GM18498 (cell line): ENCODE measurements around the gene KRR1.
A peak's percentile ranks its signal among the peaks of the same experiment; 100 is the strongest.

Source experiments
- ATAC-seq: cut with Tn5 transposase; IDR thresholded peaks from one replicate; pipeline ENCODE4 v1.9.1; 2021; ENCODE audit warnings: mild to moderate bottlenecking, moderate library complexity; ENCODE audit not compliant: unreplicated experiment

KRR1 gene

DNA sequence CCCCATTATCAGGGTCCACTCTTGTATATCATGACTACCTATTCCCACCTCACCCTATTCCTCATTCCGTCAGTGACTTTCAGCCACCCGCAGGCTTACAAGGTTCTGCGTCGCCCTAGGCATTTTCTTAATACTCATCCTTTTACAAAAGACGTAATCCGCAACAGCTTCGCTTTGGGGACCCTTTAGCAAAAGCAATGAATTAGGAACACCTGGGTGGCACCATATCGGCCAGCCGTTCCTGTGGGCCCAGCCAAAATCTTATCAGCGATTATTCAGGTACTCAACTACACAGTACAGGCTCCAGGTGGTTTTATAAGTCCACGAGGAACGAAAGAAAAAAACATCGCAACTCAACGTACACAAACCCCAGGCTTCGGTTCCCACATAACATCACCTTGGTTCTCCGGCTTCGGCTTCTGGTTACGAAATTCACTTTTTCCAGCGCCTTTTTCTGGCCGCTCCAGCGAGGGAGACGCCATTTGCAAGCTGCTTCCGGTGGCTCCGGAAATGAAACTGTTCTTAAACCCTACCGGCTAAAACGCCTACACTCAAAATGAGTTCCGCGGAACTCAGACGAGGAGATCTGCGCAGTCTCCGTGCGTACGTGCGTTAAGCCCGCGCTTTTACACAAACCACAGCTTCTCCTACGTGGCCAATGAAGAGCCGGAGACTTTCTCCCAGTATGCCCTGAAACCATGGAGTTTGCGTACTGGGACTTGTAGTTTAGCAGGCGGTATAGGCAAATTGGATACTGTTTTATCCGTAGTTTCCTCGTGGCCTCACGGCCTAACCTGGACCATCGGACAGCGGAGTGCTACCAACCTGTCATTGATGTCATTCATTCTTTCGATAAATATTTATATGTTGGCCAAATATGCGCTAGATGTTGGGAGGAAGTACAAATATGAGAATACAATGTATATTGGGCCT, at the start of gene KRR1:
Gene KRR1 (minus strand): TSS at position 494 of the 933 bp plus-strand sequence. CDS start 12 bp downstream, at position 482.
- ATAC-seq: peak; percentile 97

DNA sequence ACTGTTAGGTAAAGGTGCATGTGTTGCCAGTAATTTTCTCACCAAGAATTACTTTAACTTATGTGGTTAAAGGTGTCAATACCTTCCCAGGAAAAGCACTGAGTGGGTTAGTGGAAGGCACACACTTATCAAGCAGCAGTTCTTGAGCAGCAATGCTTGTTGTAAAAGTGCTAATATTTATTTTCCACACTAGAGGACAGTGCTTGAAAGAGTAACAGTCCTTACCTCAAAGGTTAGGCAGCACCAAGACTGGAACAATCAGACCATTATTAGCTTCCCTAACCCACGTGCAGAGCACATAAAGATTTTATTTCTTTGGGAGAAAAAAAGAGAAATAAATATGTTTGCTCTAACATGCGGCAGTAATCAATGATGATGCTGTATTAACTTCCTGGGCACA, 48.8 kb upstream of the KRR1 start:
- peak; percentile 48 for ATAC-seq

DNA sequence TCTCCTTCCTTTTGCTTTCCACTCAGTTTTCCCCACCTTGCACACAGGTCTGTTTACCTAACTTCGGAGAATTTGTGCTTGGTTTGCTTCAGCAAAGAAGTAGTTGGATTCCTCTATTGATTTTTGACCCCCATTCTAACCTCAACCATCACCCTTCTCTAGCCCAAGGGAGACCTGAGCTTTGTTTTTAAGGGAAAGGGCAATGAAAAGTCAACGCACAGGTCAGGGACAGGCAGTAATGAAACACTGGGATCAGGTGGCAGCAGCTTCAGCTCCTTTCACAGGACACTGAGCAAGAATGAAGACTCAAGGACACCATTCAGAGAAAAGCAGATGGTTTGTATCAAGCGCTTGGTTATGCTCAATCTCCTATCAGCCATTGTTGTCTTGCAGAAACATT, 46.9 kb upstream of the KRR1 start:
- no peak for ATAC-seq

DNA sequence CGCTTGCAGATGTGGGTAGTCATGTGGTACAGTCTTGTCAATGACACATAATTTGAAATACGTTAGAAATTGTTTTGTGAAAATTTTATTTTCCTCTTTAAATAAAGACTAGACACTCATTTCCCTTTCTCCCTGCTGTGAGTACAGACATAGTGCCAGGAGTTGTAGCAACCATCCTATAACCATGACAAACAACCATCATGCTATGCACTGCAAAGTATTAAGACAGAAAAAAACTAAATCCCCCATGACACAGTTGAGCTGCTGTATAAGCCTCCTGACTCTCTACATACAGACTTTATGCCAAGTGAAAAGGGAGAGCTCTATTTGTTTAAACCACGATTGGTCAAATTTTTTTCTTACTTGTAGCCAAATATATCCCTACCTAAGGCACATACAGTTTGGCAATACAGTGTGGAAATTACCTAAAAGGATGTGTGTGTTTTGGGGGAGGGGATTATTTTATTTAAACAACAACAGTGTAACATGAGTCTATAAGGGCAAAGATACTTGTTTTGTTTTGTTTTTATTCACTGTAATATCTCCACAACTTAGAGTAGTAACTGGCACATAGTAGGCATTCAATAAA, 45.0 kb upstream of the KRR1 start:
- ATAC-seq: no peak

DNA sequence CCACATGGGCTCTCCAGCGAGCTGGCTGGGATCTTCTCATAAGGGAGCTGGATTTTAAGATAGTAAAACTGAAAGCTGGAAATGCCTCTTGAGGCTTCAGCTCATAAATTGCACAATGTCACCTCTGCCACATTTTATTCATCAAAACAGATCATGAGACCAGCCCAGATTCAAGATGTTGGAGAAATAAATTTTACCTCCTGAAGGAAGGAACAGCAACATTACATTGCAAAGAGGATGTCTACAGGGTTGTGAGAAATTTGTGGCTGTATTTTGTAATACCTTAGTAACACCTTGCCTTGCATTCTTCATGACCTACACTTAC, 43.1 kb upstream of the KRR1 start:
- no peak for ATAC-seq

DNA sequence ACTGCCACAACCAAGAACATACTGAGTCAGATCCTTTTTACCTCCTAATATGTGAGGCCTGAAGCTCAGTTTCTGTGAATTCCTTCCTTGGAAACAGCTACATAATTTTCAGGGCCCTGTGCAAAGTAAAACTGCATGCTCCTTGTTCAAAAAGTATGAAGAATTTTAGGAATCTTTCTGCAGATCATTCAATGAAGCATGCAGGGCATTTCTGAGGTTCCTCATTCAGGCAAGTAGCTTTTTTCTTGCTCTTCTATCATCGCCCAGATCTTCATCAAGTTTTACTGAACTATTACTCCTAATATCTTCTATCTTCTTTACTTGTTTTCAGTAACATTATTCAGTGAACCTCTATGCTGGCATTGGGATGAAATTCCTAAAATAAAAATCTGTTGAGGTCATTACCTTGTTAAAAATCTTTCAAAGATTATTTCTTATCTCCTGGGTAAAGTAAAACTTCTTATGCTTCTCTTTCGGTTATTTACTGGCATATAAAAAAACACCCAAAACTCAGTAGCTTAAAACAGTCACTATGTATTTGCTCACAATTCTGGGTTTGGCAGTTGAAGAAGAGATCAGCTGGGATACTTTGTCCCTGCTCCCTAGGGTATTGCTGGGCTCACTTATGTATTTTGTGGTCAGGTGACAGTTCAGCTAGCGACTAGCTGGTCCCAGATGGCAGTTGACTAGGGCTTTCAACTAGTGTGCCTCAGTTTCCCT, 42.6 kb upstream of the KRR1 start:
- ATAC-seq: no peak

DNA sequence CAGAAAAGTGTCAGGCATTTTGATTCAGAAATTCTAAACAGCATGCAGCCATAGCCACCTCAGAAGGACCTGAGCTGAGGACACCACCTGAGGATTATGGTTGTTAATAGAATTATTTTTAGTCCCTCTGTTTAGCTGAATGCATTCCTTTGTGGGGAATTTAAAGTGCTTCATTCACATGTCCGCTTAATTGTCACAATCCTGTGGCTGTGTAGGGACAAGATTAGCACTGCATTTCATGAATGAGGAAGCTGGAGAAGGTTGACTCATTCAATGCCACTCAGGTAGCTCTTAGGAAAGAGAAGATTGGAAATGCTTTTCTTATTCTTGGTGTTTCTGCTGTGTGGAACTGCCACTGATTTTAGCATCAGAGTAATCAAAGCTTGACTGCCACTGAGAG, 42.0 kb upstream of the KRR1 start:
- no peak for ATAC-seq

DNA sequence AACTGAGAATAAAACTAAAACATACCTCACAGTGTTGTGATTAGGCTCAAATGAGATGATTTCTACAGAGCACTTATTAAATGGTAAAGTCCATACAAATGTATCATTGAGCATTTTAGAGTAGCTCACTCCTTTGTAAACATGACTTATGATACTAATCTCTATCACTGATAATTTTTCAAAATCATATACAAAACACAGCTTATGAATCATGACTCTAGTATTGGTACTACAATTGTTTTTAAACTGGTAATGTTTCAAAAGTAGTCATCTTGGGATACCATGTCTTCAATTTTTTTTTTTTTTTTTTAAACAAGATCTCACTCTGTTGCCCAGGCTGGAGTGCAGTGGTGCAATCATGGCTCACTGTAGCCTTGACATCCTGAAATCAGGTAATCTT, 40.1 kb upstream of the KRR1 start:
- ATAC-seq: no peak

DNA sequence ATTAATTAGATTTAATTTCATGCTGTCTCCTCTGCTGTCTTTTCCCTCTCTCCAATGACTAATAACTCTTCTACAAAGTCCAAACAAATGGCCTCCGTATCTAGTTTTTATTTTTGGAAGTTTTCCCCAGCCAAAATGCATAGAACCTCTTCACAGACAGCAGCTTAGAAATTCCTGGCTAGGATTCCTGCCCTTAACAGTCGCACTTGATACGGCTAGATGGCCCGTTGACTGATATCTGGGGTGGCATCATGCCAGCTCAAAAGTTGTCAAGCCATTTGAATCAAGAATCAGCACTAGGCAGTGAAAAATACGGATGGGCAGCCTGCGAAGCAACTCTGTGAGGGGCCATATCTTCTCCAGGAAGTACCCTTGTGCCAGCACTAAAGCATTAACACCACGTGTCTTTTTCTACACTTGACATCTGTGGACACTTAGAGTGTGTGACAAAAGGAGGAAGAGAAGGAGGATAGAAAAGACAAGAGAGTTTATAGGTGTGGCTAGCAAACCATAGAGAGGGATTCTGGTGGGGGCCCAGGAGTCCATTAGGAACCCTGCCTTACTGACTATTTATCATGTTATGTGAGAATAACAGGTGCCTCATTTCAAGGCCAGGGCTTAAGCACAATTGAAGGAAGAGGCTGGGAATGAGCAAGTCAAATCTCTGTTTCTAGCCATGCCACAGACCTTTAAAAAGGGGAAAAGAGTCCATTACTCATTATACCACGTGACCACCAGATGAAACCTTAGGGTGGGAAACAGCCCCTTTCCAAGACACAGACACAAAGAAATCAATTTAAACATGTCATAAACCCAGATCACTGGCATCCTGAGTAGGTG, 39.2 kb upstream of the KRR1 start:
- ATAC-seq: no peak

DNA sequence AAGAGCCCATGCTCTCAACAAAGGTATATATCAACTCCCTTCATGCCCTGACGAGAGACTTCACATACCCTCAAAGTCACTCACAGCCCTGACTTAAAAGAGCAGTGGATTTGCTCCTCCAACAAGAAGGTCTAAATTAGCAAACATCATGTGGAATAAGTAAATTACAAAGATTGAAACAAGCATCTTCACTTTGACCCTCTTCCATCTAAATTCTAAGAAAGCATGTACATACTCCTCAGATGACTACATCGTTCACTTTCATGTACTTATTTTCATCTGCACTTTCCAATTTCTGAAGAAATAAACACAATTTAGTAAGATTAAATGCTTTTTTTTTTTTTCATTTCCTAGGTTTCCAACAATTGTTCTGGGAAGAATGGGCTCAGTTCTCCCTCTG, 38.6 kb upstream of the KRR1 start:
- no peak for ATAC-seq

DNA sequence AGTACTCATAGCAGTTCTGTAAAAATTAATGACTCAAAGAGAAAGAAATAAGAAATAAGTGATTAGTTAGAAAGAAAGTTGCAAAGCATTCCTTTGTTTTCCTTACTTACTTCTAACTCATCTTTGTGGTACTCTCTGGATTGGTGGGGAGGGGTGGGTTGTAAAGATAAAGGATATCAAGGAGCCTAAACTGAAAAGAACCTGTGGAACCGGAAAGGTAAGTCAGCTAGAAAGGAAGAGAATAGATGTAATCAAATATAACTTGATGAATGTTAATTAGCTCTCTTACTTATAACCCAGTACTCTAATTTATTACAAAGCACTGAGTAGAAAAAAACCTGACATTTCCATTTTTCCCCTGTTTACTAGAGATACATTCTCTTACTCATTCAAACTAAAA, 37.5 kb upstream of the KRR1 start:
- no peak for ATAC-seq

DNA sequence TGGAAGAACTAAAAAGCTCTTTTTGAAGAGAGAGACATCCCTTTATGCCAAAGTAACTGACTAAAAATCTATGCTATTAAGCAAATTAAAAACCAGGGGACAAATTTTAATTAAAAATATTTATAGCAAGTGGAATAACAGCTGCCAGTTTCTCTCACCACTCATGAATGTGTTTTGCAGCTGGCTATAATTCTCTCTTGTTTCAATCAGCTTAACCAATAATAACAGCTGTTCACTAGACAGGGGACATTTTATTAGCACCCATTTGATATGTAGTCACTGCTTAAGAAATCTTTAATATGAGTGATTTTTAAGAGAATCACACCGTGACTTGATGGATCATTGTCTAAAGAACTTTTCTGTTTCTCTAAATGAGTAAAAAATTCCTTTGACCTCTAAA, 34.2 kb upstream of the KRR1 start:
- no peak for ATAC-seq

DNA sequence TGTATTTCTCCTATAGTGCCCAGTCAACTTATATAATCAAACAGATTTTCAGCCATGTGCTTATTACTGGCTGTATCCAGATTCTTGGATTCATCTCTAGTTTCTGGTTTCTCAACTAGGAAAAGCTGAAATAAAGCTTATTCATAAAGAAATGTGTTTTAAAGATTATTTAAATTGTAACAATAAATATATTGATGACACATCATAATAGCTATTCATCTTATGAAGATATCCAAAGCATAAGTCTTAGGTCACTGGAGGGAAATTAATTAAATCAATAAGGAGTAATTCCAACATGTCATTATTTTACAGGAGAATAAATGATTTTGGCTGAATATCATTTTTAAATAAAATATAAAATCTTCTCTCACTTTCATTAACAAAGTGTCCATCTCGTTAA, 32.1 kb upstream of the KRR1 start:
- no peak for ATAC-seq

DNA sequence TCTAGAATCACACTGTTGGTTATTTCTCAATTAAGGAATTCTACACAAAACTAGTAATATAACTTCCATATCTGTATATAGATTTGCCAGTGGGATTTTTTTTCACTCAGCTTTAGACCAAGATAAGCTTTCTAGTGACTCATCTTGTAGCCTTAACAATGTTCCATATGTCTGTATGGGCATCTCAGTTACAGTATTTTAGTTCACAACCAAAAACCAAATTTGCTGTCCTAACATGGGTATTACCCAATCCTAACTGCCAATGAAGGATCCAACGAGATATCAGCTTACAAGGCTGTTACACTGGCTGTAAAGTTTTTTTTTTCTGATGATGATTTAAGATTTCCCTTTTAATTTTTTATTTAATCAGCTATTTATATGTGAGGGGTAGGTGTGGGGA, 31.5 kb upstream of the KRR1 start:
- no peak for ATAC-seq

DNA sequence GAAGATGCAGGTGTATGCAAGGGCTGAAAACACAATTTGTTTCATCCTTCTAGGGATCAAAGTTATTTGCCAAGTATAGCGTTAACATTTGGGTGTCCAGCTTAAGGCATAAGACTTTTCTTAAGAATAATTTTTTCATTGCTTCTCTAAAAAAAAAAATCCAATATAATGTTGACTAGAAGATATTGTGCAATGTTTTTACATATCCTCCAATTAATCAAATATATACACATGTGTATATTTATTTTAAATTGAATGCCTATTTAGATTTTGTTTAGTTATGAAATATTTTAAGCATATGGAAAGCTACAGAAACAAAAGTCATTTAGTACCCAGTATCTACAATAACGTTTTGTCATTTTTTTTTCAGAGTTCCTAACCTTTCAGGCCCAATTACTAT, 28.5 kb upstream of the KRR1 start:
- no peak for ATAC-seq

DNA sequence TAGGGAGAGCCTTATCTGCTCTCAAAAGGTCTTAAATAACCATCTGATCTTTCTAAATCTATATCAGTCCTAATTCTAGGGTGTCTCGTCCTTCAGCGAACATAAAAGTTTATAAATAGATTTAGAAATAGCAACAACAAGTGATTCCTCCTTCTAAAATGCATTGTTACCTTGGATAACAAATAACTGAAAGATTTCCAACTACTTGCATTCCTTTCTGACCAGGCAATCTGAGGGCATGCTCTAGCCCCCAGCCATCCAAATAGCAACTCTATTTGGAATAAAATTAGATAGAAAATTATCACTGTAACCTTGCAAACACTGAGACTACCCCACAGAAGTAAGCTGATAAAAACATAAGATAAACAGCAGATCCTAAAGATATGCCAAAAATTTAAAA, 21.8 kb upstream of the KRR1 start:
- ATAC-seq: no peak

DNA sequence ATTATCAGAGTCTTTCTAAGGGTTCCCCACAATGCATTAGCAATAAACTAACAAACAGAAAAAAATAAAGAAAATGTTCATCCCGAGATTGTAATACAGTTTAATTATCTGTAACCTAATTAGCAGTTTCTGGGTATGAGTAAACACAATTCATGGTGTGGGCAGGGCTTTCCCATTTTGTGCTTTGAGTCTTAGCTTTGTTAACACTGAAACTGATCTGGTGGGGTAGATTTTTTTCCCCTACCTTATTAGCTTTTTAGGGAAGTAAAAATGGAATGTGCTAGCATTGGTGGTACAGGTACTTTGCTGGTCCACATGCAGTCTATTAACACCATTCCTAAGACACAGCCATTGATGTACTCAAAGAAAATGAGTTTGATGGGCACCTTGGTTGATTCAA, 18.4 kb upstream of the KRR1 start:
- ATAC-seq: no peak

DNA sequence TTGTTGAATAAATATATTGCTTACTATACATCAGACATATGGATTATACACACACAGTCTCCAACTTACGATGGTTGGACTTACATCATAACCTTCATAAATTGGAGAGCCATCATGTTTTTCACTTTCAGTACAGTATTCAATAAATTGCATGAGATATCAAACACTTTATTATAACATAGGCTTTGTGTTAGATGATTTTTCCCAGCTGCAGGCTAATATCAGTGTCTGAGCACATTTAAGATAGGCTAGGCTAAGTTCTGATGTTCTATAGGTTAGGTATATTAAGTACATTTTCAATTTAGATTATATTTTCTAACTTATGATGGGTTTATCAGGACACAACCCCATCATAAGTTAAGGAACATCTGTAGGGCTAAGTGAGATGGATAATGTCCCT, 17.9 kb upstream of the KRR1 start:
- no peak for ATAC-seq

DNA sequence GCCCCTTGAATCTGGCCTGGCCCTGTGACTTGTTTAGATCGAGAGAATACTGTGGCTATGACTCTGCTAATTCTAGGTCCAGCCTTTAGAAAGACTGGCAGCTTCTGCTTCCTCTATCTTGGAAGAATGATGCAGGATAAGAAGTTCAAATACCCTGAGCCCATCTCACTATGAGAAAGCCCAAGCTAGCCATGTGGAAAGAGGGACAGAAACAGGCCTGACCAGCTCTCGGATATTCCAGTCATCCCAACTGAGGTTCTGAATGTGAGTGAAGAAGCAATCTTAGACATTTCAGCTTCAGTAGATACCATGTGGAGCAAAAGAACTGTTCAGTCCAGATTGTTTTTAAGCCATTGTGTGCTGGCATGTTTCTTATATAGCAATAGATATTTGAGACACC, 17.3 kb upstream of the KRR1 start:
- ATAC-seq: no peak

DNA sequence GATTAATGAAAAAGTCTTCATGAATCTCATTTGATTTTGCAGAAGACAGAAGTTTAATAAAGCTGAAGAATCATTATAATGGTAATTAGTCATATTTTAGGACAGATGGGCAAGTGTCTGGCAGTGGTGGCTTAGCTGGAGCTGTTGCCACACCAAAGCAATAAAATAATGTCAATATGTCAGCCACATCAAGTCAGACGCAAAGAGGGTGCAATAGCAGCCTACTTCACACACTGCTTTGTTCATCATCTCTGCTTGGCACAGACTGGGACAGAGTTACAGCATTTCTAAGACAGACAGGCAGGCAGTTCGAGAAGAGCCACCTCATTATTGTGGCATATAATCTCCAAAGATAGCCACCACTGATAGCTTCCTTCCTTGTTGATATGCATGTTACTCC, 16.9 kb upstream of the KRR1 start:
- no peak for ATAC-seq
